ENCODE measurements around the gene ZFP36L1.

The ZFP36L1 gene

GRCh38 chr14:68741839-68742470 lies 50.9 kb downstream of the ZFP36L1 start:
- Histone ChIP-seq H3K27ac (ENCODE audit: low read depth, low read length) (no peak overlapping the region), H3K9ac (ENCODE audit: low read length) (no peak overlapping the region), H3K4me1 (ENCODE audit: control insufficient read depth, insufficient read depth, low read length) (peaks cover under 1% of the 10 kb centered on the region), H3K36me3 (ENCODE audit: control insufficient read depth, insufficient read depth, low read length) (no peaks in the 10 kb centered on the region), H3K27me3 (ENCODE audit: control insufficient read depth, insufficient read depth, low read length) (no peaks in the 10 kb centered on the region), H3K4me3 (ENCODE audit: low read length) (no peak overlapping the region)

- H3K27me3 ChIP-seq (ENCODE audit: control insufficient read depth, insufficient read depth, low read length) = no peaks in the 10 kb centered on the region
- H3K4me3 ChIP-seq (ENCODE audit: low read length) = no peak overlapping the region
- no peak overlapping the region for H3K27ac ChIP-seq (ENCODE audit: low read depth, low read length)
- H3K4me1 ChIP-seq (ENCODE audit: control insufficient read depth, insufficient read depth, low read length) = peaks cover 5% of the 10 kb centered on the region
- no peaks in the 10 kb centered on the region for H3K36me3 ChIP-seq (ENCODE audit: control insufficient read depth, insufficient read depth, low read length)
- H3K9ac ChIP-seq (ENCODE audit: low read length) = no peak overlapping the region
These were observed 51.4 kb downstream of the ZFP36L1 start for GRCh38 chr14:68741477-68741791.

GRCh38 chr14:68740788-68741476 lies 51.9 kb downstream of the ZFP36L1 start:
- H3K27me3 ChIP-seq (ENCODE audit: control insufficient read depth, insufficient read depth, low read length) = no peaks in the 10 kb centered on the region
- peaks cover 10% of the 10 kb centered on the region for H3K4me1 ChIP-seq (ENCODE audit: control insufficient read depth, insufficient read depth, low read length)
- no peaks in the 10 kb centered on the region for H3K36me3 ChIP-seq (ENCODE audit: control insufficient read depth, insufficient read depth, low read length)
- no peak overlapping the region for H3K27ac ChIP-seq (ENCODE audit: low read depth, low read length)
- no peak overlapping the region for H3K9ac ChIP-seq (ENCODE audit: low read length)
- no peak overlapping the region for H3K4me3 ChIP-seq (ENCODE audit: low read length)

- Histone ChIP-seq H3K4me3 (ENCODE audit: low read length) (no peak overlapping the region), H3K27ac (ENCODE audit: low read depth, low read length) (no peak overlapping the region), H3K36me3 (ENCODE audit: control insufficient read depth, insufficient read depth, low read length) (no peaks in the 10 kb centered on the region), H3K4me1 (ENCODE audit: control insufficient read depth, insufficient read depth, low read length) (peaks cover 11% of the 10 kb centered on the region), H3K9ac (ENCODE audit: low read length) (no peak overlapping the region), H3K27me3 (ENCODE audit: control insufficient read depth, insufficient read depth, low read length) (no peaks in the 10 kb centered on the region)
These were observed 53.2 kb downstream of the ZFP36L1 start for GRCh38 chr14:68739701-68740100.

GRCh38 chr14:68738559-68738958 lies 54.3 kb downstream of the ZFP36L1 start:
- H3K36me3 ChIP-seq (ENCODE audit: control insufficient read depth, insufficient read depth, low read length) = no peaks in the 10 kb centered on the region
- no peak overlapping the region for H3K27ac ChIP-seq (ENCODE audit: low read depth, low read length)
- no peak overlapping the region for H3K4me3 ChIP-seq (ENCODE audit: low read length)
- H3K4me1 ChIP-seq (ENCODE audit: control insufficient read depth, insufficient read depth, low read length) = peaks cover 11% of the 10 kb centered on the region
- no peaks in the 10 kb centered on the region for H3K27me3 ChIP-seq (ENCODE audit: control insufficient read depth, insufficient read depth, low read length)
- no peak overlapping the region for H3K9ac ChIP-seq (ENCODE audit: low read length)

All from rectal smooth muscle tissue (tissue), 1 donor.